PC-3 (cell line): Measurements from ENCODE around the gene KCNJ6.

Experiments used
- CTCF ChIP-seq: fragments of 300-600 bp; sonication (generic); conservative IDR thresholded peaks from 2 replicates; pipeline ENCODE4 v1.5.1; 2017; ENCODE audit warnings: antibody characterized with exemption, low read depth, mild to moderate bottlenecking, low read length
- EZH2 ChIP-seq: fragments of 300-600 bp; sonication (generic); IDR thresholded peaks from one replicate; pipeline ENCODE4 v1.6.1; 2017; ENCODE audit warnings: antibody characterized with exemption, mild to moderate bottlenecking, low read length; ENCODE audit not compliant: unreplicated experiment

- TF ChIP-seq CTCF (no peak), EZH2 (no peak)
These were observed 150.9 kb downstream of the KCNJ6 start for GRCh38 chr21:37765221-37765900.
